ENCODE measurements around the gene SPATA21. TPM values are rescaled to one million over a fixed set of nuclear protein-coding genes. Genes with fewer than 3 reads are reported as not detected.
"Not testable (repeated sequence)": the region's sequence is repeated elsewhere in the genome, so short reads cannot be mapped to it uniquely, and the experiment has no call there.

The SPATA21 gene
- total RNA-seq, 1 donor from 2014 or later, result not detected

DNA sequence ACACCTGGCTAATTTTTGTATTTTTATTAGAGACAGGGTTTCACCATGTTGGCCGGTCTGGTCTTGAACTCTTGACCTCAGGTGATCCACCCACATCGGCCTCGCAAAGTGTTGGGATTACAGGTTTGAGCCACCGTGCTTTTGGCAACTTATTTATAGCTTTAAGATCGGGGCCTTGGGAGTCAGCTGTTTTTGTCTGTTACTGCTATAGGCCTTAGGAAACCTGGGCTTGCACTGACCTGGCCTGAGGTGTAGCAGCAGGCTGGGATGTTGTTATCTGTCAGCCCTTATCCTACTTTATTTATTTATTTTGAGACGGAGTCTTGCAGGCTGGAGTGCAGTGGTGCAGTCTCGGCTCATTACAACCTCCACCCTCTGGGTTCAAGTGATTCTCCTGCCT is 58.8 kb downstream of the SPATA21 start:
- ATAC-seq, result no peak

DNA sequence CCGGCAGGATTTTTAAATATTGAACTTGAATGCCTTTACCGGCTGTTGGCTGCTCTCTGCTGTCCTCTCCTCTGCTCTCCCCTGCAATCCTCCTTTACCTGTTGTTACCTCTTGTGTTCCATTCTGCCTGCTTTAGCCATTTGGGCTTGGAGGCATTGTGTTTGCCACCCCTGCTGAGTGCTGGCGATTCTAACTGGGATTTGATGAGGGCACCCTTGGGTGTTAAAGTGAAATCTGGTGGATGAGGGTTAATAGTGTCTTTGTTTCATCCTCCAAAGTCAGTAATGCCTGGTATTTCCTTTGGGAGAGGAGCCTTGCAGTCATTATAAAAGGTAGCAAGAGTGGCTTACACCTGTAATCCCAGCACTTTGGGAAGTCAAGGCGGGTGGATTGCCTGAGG is 60.3 kb downstream of the SPATA21 start:
- ATAC-seq, result no peak

DNA sequence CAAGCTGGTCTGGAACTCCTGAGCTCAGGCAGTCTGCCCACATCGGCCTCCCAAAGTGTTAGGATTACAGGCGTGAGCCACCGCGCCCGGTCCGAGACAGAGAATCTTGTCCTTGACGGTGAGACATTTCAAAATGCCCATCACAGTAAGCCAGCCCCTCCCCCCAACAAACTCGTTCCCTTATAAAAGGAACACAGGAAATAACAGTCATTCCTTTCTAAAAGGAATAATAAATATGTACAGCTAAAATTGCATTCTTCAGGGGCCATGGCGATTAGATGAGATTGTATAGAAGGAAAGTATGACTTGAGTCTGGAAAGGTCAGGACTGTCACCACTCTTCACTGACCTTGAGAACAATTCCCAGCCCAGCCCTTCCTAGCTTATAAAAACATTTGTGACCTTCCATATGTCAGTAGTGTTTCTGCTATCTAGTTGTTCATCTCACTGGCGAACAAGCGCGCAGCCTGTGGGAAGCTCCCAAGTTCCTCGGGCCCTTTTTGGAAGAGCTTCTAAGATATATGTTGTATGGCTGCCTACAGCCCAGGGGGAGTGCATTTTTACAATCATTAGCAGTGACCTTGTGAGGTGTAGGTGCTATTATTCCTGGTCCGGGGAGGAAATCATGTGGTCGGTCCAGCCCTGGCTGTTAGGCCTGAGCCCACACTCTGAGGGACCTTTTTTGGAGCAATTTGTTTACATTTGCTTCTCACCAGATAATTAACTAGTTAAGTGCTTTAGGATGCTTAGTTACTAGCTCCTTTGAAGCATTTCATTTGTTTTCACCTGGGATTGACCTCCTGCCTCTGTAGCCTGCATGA is 61.5 kb downstream of the SPATA21 start:
- no peak for ATAC-seq

DNA sequence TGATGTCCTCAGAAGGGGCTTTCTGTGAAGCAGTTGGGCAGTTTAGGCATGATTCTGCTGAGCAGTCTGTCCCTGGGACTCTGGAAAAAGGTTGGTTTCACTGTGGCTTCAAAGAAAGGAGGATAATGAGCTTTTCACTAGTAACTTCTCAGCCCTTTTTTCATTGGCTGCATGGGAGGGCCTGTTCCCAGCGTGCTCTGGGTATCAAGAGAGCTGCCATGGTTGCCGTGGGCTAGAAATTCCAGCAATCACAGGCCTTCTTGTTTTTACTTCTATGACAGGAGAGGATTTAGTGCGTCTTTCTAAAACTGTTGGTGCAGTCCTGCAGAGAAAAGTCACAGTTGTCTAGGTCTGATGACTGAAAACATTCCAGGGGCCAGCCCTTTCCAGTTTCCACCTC is 63.0 kb downstream of the SPATA21 start:
- no peak for ATAC-seq

DNA sequence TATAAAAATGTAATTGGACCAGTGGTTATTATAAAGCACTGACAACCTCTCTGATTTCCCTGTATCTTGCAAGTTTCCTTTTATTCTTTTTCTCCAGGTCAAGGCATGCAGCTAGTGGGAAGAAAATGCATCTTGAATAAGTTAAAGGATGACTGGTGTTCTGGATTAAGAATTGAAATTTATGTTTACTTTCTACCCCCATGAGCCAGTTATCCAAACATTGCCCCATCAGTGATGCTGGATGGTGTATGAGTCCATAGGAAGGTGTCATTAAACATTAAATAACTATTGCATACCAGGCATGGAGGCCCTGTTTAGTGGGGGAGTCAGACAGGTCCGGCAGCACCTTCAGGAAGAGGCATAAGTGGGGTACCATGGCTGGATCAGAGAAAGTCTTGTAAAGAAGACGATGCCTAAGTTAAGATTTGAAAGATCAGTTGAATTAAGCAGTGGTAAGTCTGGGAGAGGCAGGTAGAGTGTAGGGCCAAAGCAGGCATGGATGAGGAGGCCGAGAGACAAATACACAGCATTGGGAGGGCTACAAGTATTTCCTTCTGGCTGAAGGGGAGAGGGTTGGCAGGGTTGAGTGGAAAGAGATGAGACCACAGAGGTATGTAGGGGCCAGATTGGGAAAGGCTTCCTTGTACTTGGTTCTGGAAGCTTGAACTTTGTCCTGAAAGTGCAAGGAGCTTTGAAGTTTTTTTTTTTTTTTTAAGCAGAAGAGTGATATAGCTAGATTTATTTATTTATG is 64.5 kb downstream of the SPATA21 start:
- no peak for ATAC-seq

DNA sequence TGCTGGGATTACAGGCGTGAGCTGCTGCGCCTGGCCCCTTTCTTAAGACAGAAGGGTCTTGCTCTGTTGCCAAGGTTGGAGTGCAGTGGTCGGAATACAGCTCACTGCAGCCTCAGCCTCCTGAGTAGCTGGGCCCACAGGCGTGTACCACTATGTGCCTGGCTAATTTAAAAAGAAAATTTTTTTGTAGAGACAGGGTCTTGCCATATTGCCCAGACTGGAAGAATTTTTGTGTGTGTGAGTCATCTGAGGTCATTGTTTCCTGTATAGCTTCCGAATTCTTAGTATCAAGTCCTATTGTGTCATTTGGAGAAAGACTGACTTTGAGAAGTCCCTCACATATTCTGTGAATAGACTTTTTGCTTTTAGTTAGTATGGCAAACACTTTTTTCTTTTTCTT is 65.5 kb downstream of the SPATA21 start:
- no peak for ATAC-seq

DNA sequence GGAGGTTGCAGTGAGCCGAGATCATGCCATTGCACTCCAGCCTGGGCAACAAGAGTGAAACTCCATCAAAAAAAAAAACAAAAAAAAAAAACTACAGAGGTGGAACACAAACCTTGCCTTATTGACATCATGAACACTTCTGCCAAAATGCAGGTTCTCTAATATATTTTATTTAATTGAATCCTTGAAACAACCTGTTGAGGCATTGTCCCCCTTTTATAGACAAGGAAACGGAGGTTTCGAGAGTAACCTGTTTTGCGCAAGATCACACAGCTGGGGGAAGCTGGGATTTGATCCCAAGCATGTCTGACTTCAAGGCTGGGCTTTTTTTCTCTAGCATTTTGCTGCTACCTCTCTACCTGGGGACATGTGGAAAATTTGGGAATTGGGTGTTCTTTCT is 67.4 kb downstream of the SPATA21 start:
- no peak for ATAC-seq

DNA sequence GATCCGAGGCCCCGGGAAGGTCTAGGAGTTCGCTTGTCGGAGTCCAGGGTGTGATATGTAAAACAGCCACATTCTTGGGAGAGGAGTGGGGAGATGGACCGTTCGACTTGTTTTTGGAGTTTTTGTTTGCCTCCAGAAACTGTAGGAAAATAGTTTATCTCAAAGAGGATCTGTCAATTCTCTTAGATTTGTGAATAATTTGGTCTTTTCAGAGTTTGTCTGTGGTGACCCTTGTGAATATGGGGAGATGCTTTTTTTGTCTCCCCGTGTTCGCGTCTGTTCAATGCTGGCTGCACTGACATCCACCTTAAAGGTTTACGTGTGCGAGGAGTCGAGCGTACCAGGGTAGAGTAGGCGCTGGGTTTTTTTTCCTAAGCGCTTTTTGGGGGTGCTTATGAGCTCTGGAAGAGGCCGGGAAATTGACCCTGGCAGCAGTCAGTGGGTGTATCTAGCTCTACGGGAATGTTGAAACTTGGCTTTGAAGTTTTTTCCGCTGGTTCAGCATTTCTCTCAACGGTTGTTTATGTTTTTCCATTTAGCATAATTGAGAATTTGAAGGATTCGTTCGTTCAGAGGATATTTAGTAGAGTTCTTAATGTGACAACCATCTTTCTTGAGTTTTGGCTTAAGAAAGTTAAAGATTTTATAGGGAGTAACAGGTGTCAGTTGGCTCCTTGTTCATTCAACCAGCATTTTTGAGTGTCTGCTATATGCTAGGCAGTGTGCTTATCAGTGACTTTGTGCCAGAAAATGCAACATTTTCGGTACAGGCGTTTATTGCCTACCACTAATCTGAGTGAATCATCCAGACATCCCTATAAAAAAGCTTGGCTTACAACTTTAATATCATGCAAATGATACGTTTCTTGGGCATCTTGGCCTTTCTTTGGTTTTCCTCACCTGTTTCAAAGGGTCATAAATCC is 69.0 kb downstream of the SPATA21 start:
- no peak for ATAC-seq

DNA sequence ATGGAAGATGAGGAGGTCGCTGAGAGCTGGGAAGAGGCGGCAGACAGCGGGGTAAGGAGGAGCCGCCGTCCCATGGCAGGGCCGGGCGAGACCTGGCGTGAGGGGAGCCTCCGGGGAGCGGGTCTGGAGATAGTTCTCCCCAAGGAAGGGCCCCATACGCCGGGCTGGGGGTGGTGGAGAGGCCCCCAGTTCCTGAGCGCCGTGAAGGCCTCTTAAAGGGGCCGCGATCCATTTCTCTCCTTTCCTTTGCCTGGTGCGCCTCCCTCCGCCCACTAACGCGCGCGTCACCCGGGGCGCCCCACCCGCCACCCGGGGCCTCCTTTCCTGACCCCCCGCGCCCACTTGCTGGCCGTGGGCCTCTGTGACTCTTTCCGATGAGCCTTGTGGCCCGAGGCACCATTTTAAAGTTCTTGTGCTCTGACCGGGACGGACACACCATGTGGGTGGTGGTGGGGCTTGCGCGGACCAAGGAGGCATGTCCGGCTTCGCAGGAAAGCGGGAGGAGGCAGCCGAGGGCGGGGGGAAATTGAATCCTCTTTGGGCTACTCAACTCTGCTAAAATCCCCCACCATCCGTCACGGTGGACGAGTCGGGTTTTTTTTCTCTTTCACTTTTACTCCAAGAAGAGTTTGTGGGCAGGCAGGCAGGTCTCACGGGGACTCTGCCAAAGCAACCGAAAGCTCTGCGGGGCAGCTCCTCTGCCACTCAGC is 69.8 kb downstream of the SPATA21 start:
- ATAC-seq, result peak; percentile 82

DNA sequence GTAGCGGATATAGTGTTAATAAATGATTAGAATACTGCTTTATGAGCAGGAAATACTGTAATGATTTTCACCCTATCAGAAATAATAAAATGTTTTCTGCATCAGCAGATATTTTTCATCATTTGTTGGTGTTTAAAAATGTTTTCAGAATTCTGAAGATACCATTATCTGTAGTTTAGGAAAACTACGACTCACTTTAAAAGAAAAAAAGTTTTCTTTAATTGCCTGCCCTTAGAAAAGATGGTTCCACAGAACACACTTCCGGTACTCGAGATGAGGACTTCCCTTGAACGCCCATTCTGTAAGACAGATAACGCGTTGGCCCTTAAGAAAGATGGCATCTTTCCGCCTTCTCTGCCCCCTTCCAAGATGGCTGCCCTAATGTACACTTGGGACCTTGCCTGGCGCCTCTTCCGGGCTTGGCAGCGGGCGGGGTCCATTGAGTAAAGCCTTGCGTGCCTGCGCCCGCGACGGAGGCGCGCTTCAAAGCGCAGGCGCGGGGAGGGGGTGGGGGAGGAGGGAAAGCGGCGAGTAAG is 70.4 kb downstream of the SPATA21 start, which contains the start of gene SZRD1:
SZRD1 (plus strand) TSS at position 521 of the 536 bp plus-strand sequence. CDS start 16 bp downstream, outside the sequence.
- peak; percentile 95 for ATAC-seq

DNA sequence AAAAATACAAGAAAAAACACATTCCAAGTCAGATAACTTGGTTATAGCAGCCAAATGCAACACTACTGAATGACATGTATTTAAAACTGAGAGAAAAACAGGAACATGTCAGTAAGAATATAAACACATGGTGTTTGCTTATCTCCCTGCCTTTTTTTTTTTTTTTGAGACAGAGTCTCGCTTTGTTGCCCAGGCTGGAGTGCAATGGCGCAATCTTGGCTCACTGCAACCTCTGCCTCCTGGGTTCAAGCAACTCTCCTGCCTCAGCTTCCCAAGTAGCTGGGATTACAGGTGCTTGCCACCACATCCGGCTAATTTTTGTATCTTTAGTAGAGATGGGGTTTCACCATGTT is 72.1 kb downstream of the SPATA21 start:
- ATAC-seq, result not testable (repeated sequence)

DNA sequence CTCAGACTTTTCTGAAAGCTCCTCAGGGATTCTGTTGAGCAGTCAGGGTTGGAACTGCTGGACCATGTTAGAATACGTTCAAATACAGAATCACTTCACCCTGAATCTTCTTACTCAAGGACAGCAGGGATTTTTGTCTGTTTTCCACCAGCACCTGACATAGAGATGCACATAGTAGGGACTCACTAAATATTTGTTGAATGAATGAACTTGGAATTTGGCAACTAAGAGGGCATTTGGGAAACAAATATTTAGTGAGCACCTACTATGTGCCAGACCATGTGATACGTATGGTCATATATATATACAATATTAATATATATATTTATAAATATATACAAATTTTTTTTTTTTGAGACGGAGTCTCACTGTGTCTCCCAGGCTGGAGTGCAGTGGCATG is 80.4 kb downstream of the SPATA21 start:
- ATAC-seq, result no peak

DNA sequence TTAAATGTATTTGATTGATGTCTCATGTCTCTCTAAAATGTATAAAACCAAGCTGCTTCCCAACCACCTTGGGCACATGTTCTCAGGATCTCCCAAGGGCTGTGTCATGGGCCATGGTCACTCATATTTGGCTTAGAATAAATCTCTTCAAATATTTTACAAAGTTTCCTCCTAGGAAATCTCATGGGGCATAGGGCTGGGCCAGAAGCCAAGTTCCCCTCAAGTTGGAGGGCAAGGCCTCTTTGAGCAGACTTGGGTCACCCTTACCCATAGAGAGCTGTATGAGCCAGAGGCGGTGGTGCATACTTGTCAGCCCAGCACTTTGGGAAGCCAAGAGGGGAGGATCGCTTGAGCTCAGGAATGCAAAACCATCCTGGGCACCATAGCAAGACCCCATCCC is 82.6 kb downstream of the SPATA21 start:
- ATAC-seq, result no peak

DNA sequence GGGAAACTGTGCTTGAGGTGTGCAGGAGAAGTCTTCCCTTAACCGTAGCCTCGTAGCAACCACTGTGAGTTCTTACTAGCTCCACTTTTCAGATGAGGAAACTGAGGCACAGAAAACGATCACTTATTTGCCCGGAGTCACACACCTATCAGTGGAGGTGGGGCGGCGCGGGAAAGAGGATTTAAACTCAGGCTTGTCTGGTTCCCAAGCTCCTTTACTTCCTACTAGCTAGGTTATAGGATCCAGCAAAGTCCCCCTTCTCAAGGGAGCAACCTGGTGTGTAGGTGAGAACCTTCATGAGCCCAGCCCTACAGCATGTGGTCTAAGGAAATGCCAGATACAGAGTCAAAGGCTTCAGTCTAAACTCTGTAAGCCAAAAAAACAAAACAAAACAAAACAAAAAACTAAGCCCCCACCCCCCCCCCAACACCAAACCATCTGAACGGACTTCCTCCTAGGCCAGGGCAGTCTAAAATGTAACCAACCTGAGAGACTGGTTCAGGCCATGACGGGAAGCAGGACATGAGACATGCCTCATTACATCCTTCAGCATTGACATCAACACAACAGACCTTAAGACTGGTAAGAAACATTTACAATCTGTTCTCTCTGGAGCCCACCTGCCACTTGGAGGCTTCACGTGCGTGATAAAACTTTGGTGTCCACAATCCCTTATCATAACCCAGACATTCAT is 84.2 kb downstream of the SPATA21 start:
- peak; percentile 42 for ATAC-seq

DNA sequence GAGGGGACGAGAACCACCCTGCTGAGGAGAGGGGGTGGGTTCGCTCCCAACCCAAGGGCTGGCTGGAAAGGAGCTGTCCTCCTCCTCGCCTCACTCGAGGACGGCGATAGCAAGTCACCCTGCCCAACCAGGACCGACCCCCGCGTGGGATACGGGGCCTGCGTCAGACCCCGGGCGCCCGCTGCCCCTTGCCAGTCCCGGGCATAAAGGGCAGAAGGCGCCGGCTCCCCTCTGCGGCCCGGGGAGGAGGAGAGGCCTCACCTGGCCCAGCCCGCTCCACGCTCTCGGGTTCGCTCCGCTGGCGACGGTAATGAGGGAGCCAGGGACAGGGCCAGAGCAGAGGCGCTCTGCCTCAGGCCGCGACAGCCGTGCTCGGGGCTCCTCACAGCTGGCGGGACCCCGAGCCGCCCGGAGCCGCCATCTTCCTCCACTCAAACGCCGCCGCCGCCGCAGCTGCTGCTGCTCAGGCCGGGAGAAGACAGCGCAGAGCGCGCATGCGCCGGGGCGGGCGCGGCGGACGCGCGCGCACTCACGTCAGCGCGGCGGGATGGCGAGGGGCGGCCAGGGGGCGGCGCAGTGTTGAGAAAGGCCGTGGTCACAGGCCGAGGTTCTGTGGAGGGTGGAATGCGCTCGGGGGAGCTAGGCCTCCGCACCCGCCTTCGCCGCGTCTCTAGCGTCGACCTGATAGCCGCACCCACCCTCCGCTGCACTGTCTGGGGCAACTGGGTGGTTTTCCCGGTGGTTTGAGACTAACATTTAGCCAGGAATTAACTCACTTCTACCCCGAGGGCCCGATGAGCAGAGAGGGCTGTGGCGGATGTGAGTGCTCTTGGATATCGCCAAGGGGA is 85.0 kb downstream of the SPATA21 start, which contains the start of gene FBXO42:
FBXO42 (minus strand) TSS at position 487 of the 848 bp plus-strand sequence. CDS start 37,062 bp downstream, outside the sequence.
- ATAC-seq, result peak; percentile 92

DNA sequence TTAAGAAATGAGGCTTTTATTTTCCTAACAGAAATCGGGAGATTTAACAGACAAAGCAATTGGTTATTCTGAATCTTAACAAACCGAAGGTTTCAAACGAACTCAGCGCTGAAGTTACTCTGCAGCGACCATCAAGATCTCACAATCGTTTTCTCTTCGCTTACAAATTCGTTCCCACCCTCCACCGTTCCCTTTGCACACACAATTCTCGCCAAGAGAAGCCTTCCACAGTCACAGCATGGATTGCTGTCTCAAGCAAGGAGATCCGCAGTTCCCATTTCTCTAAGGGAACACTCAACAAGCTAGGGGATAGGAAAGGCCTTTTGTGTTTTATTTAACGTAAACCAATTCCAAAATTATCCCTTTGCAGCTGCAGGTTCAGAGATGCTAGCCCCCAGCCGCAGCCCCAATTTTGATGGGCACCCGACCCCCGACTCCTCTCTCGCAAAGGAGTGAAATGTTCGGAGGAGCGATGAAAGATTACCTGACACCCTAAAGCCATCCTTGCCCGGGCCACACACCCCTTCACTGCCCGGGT is 85.7 kb downstream of the SPATA21 start:
- no peak for ATAC-seq

DNA sequence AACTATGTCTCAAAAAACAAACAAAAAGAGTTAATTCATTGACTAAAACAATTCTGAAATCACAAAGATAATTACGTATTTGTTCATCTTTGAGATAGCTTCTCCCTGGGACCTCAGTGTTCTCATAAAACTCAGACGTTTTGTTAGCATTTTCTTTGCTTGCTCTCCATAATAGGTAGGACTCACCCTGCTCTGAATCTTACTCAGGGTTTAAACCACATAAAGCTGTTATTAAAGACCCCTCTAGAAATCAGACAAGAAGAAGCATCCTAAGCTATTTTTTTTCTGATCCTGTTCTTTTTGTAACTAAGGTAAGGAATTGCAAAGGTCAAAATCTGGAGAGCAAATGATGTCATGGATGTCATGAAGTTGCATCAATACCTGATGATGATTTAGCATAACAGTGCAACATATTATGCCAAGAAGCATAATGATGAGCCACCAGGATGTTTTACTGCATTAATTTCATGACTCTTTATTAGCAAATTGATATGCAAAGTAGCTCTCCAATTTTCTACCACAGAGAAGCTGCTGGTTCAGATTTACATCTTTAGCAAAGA is 87.3 kb downstream of the SPATA21 start:
- ATAC-seq, result no peak
